ENCODE results near the gene ZBTB11. TPM values are rescaled to one million over a fixed set of nuclear protein-coding genes. Genes with fewer than 3 reads are reported as not detected.
"Not testable (repeated sequence)": the region's sequence is repeated elsewhere in the genome, so short reads cannot be mapped to it uniquely, and the experiment has no call there.

The ZBTB11 gene
- total and polyA plus RNA-seq, 7 donors, result 3.0 to 24.4 (median 18.6) TPM

DNA sequence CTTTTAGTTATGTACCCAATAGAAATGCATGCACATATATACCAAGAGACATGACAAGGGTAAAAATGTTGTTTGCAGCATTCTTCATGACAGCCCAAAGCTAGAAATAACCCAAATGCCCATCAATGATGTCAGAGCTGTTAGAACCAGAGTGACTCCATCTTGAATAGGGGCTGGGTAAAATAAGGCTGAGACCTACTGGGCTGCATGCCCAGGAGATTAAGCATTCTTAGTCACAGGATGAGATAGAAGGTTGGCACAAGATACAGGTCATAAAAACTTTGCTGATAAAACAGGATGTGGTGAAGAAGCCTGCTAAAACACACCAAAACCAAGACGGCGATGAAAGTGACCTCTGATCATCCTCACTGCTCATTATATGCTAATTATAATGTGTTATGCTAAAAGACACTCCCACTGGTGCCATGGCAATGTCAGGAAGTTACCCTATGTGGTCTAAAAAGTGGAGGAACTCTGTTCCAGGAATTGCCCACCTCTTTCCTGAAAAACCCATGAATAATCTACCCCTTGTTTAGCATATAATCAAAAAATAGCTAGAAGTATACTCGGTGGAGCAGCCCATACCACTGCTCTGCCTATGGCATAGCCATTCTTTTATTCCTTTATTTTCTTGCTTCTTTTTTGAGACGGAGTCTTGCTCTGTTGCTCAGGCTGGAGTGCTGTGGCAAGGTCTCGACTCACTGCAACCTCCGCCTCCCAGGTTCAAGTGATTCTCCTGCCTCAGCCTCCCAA lies 32.9 kb downstream of the ZBTB11 start:
- DNase-seq, result no peak
- 52 to 62% methylated on average over 6 of the region's 6 CpGs for WGBS, 2 donors
- Histone ChIP-seq H3K4me1 (no peaks in the 10 kb centered on the region), H3K27me3 (no peaks in the 10 kb centered on the region), H3K36me3 (peaks cover 4 to 13% (median 9%) of the 10 kb centered on the region in 4 donors), H3K4me3 (no peak overlapping the region), H3K27ac (no peak overlapping the region), H3K9me3 (no peaks in the 10 kb centered on the region)
- intact Hi-C loops (cut with DNase I), result no loop called here
- no peak for TF ChIP-seq POLR2AphosphoS5 (IDR thresholded peaks at IDR 0.05)
- TF ChIP-seq POLR2A (IDR thresholded peaks at IDR 0.05), result no peak
- no peak for TF ChIP-seq EP300 (IDR thresholded peaks at IDR 0.05)
- no peak for TF ChIP-seq CTCF (IDR thresholded peaks at IDR 0.05)

- no peaks in the 10 kb centered on the region for H3K4me1 ChIP-seq
- no peaks in the 10 kb centered on the region for H3K27me3 ChIP-seq
- TF ChIP-seq POLR2A (IDR thresholded peaks at IDR 0.05), result no peak
- no peak for TF ChIP-seq CTCF (IDR thresholded peaks at IDR 0.05)
- TF ChIP-seq EP300 (IDR thresholded peaks at IDR 0.05), result no peak
- TF ChIP-seq POLR2AphosphoS5 (IDR thresholded peaks at IDR 0.05), result no peak
- H3K4me3 ChIP-seq, result no peak overlapping the region
- H3K9me3 ChIP-seq, result no peaks in the 10 kb centered on the region
- no peak overlapping the region for H3K27ac ChIP-seq
- 92% methylated on average over 8 of the region's 8 CpGs for WGBS, 2 donors
- peaks cover 0 to 5% (median 1%) of the 10 kb centered on the region in 4 donors for H3K36me3 ChIP-seq
- intact Hi-C loops (cut with DNase I), result no loop called here
- no peak for DNase-seq
Observed at GRCh38 chr3:101643009-101643844, 33.7 kb downstream of the ZBTB11 start.

DNA sequence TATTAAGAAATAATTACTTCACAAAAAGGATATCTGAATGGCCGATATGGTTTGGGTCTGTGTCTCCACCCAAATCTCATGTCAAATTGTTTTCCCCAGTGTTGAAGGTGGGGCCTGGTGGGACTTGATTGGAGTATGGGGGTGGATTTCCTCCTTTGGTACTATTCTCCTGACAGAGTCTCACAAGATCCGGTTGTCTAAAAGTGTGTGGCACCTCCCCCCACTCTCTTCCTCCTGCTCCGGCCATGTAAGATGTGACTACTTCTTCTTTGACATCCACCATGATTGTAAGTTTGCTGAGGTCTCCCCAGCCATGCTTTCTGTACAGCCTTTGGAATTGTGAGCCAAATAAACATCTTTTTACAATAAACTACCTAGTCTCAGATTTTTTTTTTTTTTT lies 34.5 kb downstream of the ZBTB11 start:
- H3K4me3 ChIP-seq, result no peak overlapping the region
- intact Hi-C loops (cut with DNase I), result no loop called here
- no peak for DNase-seq
- no peaks in the 10 kb centered on the region for H3K27me3 ChIP-seq
- no peaks in the 10 kb centered on the region for H3K36me3 ChIP-seq
- no peaks in the 10 kb centered on the region for H3K4me1 ChIP-seq
- WGBS, 2 donors, result 89 to 91% methylated on average over 3 of the region's 3 CpGs
- H3K9me3 ChIP-seq, result no peaks in the 10 kb centered on the region
- no peak for TF ChIP-seq POLR2A (IDR thresholded peaks at IDR 0.05)
- no peak for TF ChIP-seq CTCF (IDR thresholded peaks at IDR 0.05)
- no peak for TF ChIP-seq EP300 (IDR thresholded peaks at IDR 0.05)
- TF ChIP-seq POLR2AphosphoS5 (IDR thresholded peaks at IDR 0.05), result no peak
- no peak overlapping the region for H3K27ac ChIP-seq

- DNase-seq; H3K9me3 ChIP-seq; H3K36me3 ChIP-seq; H3K4me1 ChIP-seq; H3K27ac ChIP-seq; H3K27me3 ChIP-seq; intact Hi-C loops (cut with DNase I); H3K4me3 ChIP-seq: not testable (repeated sequence)
- 77 to 82% methylated on average over 14 of the region's 14 CpGs for WGBS, 2 donors
Observed at GRCh38 chr3:101641397-101642115, 35.4 kb downstream of the ZBTB11 start.

GRCh38 chr3:101640256-101640655 lies 36.7 kb downstream of the ZBTB11 start:
- no peaks in the 10 kb centered on the region for H3K27me3 ChIP-seq
- WGBS, 2 donors, result 94 to 96% methylated on average over 10 of the region's 10 CpGs

More at GRCh38 chr3:101640256-101640655, 36.7 kb downstream of the ZBTB11 start:
- no peak overlapping the region for H3K27ac ChIP-seq
- no peak overlapping the region for H3K4me3 ChIP-seq
- H3K4me1 ChIP-seq, result no peaks in the 10 kb centered on the region
- intact Hi-C loops (cut with DNase I), result no loop called here
- no peak for DNase-seq
- H3K36me3 ChIP-seq, result no peaks in the 10 kb centered on the region
- TF ChIP-seq POLR2A (IDR thresholded peaks at IDR 0.05), result no peak
- no peak for TF ChIP-seq EP300 (IDR thresholded peaks at IDR 0.05)
- TF ChIP-seq POLR2AphosphoS5 (IDR thresholded peaks at IDR 0.05), result no peak
- no peak for TF ChIP-seq CTCF (IDR thresholded peaks at IDR 0.05)
- H3K9me3 ChIP-seq, result no peaks in the 10 kb centered on the region

All from sigmoid colon (tissue), 7 donors.